HepG2 (cell line): ENCODE data around the gene NYNRIN. TPM values are rescaled to one million over a fixed set of nuclear protein-coding genes. Genes with fewer than 3 reads are reported as not detected.

Experiments used
- CEBPB ChIP-seq: IDR thresholded peaks from 2 replicates; pipeline ENCODE4 v1.6.1; 2011; ENCODE audit warnings: low read depth, low read length, improper control_type of control experiment, borderline replicate concordance
- GATA4 ChIP-seq: sonication (generic); IDR thresholded peaks from 2 replicates; pipeline ENCODE4 v1.6.1; 2016; ENCODE audit warnings: antibody characterized with exemption, low read depth, borderline replicate concordance
- GRHL1 ChIP-seq: sonication (generic); formaldehyde crosslinking; conservative IDR thresholded peaks from 2 replicates; pipeline ENCODE4 v1.8.0; 2022; ENCODE audit warnings: missing genetic modification reagents
- HOXA9 ChIP-seq: sonication (generic); formaldehyde crosslinking; IDR thresholded peaks from 2 replicates; pipeline ENCODE4 v1.8.1; 2022; ENCODE audit warnings: missing genetic modification reagents, mild to moderate bottlenecking, moderate library complexity, borderline replicate concordance
- IRF2 ChIP-seq: IDR thresholded peaks from 2 replicates; pipeline ENCODE4 v1.6.1; 2018; ENCODE audit warnings: missing genetic modification reagents, missing compliant biosample characterization
- SRSF9 ChIP-seq: fragments of 200-400 bp; formaldehyde crosslinking; IDR thresholded peaks from 2 replicates; pipeline ENCODE4 v1.6.1; 2018; ENCODE audit warnings: borderline replicate concordance, mild to moderate bottlenecking, low read depth, low read length; ENCODE audit not compliant: insufficient read depth, poor library complexity, severe bottlenecking
- STAT6 ChIP-seq: sonication (generic); formaldehyde crosslinking; IDR thresholded peaks from 2 replicates; pipeline ENCODE4 v1.4.0; 2020; ENCODE audit warnings: missing genetic modification reagents, mild to moderate bottlenecking, borderline replicate concordance
- TAF1 ChIP-seq: sonication (generic); formaldehyde crosslinking; IDR thresholded peaks from 2 replicates; pipeline ENCODE4 v1.4.0; 2020; ENCODE audit warnings: missing genetic modification reagents
- U2AF2 ChIP-seq: fragments of 200-400 bp; formaldehyde crosslinking; IDR thresholded peaks from 2 replicates; pipeline ENCODE4 v1.6.1; 2017; ENCODE audit warnings: low read depth, mild to moderate bottlenecking, low read length
- UBTF ChIP-seq: sonication (generic); formaldehyde crosslinking; IDR thresholded peaks from 2 replicates; pipeline ENCODE4 v1.4.0; 2020; ENCODE audit warnings: mild to moderate bottlenecking, missing genetic modification reagents
- ZFP36 ChIP-seq: fragments of 150-350 bp; IDR thresholded peaks from 2 replicates; pipeline ENCODE4 v1.6.1; 2018; ENCODE audit warnings: borderline replicate concordance, low read length, low read depth; ENCODE audit not compliant: partially characterized antibody
- ZFP41 ChIP-seq: sonication (generic); formaldehyde crosslinking; IDR thresholded peaks from 2 replicates; pipeline ENCODE4 v1.4.0; 2020; ENCODE audit warnings: mild to moderate bottlenecking, missing genetic modification reagents, borderline replicate concordance
- ZMAT3 ChIP-seq: sonication (generic); formaldehyde crosslinking; conservative IDR thresholded peaks from 2 replicates; pipeline ENCODE4 v1.7.0; 2021; ENCODE audit warnings: missing genetic modification reagents
- ZNF713 ChIP-seq: sonication (generic); formaldehyde crosslinking; IDR thresholded peaks from 2 replicates; pipeline ENCODE4 v1.4.0; 2020; ENCODE audit warnings: mild to moderate bottlenecking, missing genetic modification reagents
- ZNF788 ChIP-seq: sonication (generic); formaldehyde crosslinking; IDR thresholded peaks from 2 replicates; pipeline ENCODE4 v1.5.0; 2020; ENCODE audit warnings: mild to moderate bottlenecking, missing genetic modification reagents, borderline replicate concordance
- polyA plus RNA-seq, 8 experiments: library from polyadenylated mRNA; depleted of rRNA in 3 of 8; stranded (reverse) in 7 of 8; unstranded in 1 of 8; fragments of >200 nt; fragmentation: Illumina TruSeq in 4 of 8; extraction: Trizol in 4 of 8; gene quantifications; 2 replicates each; pipeline versions ENCODE4 v1.2.1 to v1.2.3, GENCODE V29; 2011 to 2016; ENCODE audit warnings: low read depth in 4 of 8, missing spikeins in 1 of 8, mixed read lengths in 1 of 8; ENCODE audit not compliant: insufficient read depth in 1 of 8
- total RNA-seq, 5 experiments: library from RNA; depleted of rRNA; stranded (reverse); fragments of >200 nt; fragmentation: Illumina TruSeq; extraction: Trizol; gene quantifications; 2 replicates each; pipeline ENCODE4 v1.2.3, GENCODE V29; 2016; ENCODE audit warnings: low read depth in 1 of 5
- TF ChIP-seq, protein P1 (sequence below): sonication (generic); formaldehyde crosslinking; IDR thresholded peaks from 2 replicates; pipeline ENCODE4 v1.5.0; 2020; ENCODE audit warnings: mild to moderate bottlenecking, missing genetic modification reagents
- TF ChIP-seq, protein P2 (sequence below): sonication (generic); formaldehyde crosslinking; IDR thresholded peaks from 2 replicates; pipeline ENCODE4 v1.4.0; 2020; ENCODE audit warnings: mild to moderate bottlenecking, missing genetic modification reagents

The NYNRIN gene
- total and polyA plus RNA-seq, 2 of the 13 experiments (the other 11 are each of a cell fraction or from before 2014, with no cell fraction given), result 0.63 to 1.1 TPM

DNA sequence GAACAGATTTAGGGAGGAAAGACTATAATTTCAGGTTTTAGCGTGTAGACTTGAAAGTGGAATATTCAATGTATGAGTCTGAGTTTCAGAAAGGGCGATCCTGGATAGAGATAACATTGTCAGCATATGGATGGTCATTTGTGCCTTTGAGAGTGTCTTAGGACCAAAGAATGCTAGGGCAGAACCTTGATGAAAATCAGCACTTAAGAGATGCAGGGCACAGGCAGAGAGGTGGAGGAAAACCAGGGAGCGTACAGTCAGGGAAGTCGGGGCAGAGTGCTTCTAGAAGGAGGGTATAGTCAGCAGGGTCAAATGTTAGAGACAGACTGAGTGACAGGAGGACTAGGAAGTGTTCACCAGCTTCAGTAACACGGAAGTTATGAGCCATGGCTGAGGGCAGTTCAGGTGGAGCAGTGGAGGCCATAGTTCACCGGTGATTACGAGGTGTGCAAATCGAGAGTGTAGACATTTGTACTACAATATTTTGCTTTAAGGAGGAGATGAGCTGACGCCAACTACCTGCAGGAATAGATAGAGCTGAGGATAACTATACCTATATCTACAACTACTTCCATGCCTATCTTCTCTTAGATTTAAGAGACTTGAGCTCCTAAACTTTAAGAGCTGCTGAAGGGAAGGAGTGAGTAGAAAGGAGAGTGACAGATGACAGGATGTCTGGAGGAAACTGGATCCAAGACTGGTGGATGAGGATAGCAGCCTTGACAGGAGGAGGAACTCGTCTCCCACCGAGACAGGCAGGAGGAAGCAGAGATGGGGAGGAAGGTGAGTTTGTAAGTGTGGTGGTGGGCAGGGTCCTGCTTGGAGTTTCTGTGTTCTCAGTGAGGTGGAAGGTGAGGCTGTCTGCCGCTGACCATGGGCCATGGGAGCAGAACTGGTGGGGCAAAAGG, 24.1 kb downstream of the NYNRIN start (continued):
- TF ChIP-seq STAT6, result no peak
- TF ChIP-seq ZFP41, result no peak
- TF ChIP-seq IRF2 (CRISPR knock-in tag), result peak; percentile 55; the same call in 1 of the 2 replicates
- no peak for TF ChIP-seq CEBPB
- 0 out of 2 replicates have a peak, but pooled peaks have one; percentile 46 for TF ChIP-seq UBTF (CRISPR knock-in tag)
- TF ChIP-seq, protein P1, sequence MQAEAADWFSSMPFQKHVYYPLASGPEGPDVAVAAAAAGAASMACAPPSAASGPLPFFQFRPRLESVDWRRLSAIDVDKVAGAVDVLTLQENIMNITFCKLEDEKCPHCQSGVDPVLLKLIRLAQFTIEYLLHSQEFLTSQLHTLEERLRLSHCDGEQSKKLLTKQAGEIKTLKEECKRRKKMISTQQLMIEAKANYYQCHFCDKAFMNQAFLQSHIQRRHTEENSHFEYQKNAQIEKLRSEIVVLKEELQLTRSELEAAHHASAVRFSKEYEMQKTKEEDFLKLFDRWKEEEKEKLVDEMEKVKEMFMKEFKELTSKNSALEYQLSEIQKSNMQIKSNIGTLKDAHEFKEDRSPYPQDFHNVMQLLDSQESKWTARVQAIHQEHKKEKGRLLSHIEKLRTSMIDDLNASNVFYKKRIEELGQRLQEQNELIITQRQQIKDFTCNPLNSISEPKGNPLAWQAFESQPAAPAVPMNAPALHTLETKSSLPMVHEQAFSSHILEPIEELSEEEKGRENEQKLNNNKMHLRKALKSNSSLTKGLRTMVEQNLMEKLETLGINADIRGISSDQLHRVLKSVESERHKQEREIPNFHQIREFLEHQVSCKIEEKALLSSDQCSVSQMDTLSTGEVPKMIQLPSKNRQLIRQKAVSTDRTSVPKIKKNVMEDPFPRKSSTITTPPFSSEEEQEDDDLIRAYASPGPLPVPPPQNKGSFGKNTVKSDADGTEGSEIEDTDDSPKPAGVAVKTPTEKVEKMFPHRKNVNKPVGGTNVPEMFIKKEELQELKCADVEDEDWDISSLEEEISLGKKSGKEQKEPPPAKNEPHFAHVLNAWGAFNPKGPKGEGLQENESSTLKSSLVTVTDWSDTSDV (CRISPR knock-in tag), result no peak
- no peak; the same call in 1 of the 2 replicates for TF ChIP-seq GRHL1
- TF ChIP-seq, protein P2, sequence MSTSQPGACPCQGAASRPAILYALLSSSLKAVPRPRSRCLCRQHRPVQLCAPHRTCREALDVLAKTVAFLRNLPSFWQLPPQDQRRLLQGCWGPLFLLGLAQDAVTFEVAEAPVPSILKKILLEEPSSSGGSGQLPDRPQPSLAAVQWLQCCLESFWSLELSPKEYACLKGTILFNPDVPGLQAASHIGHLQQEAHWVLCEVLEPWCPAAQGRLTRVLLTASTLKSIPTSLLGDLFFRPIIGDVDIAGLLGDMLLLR (CRISPR knock-in tag), result no peak
- TF ChIP-seq ZFP36, result no peak
- TF ChIP-seq TAF1 (CRISPR knock-in tag), result 0 out of 2 replicates have a peak, but pooled peaks have one; percentile 5
- no peak for TF ChIP-seq ZMAT3
- no peak for TF ChIP-seq GATA4
- TF ChIP-seq ZNF713, result peak; percentile 80; the same call in 1 of the 2 replicates
- TF ChIP-seq U2AF2, result no peak
- TF ChIP-seq SRSF9, result no peak
- no peak for TF ChIP-seq ZNF788 (CRISPR knock-in tag)
- TF ChIP-seq HOXA9 (CRISPR knock-in tag), result 0 out of 2 replicates have a peak, but pooled peaks have one; percentile 71
